ENCODE results near the gene CASK.

Gene CASK

DNA sequence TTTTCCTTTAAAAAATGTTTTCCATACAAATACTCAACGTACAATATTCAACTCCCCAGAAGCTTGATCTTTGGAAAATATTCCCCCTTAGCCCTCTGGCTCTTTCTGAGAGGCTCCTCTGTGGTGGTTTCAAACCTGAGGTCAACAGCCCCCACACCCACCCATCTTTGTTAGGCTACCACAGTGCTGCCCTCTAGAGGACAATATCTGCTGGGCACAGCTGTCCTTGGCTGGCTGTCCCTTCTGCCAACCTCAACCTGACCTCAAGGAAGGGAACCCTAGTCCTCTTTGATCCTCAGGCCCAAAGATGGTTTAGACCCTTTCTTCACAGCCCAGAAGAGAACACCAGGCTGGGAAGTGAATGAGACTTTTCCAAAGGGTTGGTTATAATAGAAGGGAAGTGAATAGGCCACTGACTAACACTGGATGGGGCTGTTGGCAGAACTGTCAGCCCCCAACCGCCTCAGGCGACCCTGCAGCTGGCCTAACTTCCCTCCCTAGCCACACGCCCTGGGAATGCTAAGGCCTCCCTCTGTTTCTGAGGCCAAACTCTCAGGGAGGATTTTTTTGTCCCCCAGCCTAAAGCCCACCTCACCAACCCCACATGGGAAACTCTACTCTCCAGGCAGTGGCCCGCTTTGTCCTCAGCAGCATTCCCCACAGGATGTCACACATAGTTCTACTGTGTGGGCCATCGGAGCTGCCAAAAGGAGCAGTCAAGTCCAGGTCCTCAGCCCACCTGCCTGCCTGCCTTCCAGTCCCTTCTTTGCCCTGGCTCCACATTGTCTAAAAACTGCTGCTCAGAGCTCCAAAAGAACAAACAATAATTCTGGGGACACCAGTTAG is 441.9 kb downstream of the CASK start:
- H3K9me2 ChIP-seq (ENCODE audit: low read depth, low read length) = no peaks in the 10 kb centered on the region
- H3K79me2 ChIP-seq (ENCODE audit: insufficient read depth, low read length) = no peaks in the 10 kb centered on the region
- H3K9me3 ChIP-seq (ENCODE audit: low read length) = no peaks in the 10 kb centered on the region
- no peak overlapping the region for H3K9ac ChIP-seq (ENCODE audit: low read length)
- H3K4me1 ChIP-seq (ENCODE audit: insufficient read depth, low read length, severe bottlenecking) = peaks cover 10% of the 10 kb centered on the region
- TF ChIP-seq, protein P1, sequence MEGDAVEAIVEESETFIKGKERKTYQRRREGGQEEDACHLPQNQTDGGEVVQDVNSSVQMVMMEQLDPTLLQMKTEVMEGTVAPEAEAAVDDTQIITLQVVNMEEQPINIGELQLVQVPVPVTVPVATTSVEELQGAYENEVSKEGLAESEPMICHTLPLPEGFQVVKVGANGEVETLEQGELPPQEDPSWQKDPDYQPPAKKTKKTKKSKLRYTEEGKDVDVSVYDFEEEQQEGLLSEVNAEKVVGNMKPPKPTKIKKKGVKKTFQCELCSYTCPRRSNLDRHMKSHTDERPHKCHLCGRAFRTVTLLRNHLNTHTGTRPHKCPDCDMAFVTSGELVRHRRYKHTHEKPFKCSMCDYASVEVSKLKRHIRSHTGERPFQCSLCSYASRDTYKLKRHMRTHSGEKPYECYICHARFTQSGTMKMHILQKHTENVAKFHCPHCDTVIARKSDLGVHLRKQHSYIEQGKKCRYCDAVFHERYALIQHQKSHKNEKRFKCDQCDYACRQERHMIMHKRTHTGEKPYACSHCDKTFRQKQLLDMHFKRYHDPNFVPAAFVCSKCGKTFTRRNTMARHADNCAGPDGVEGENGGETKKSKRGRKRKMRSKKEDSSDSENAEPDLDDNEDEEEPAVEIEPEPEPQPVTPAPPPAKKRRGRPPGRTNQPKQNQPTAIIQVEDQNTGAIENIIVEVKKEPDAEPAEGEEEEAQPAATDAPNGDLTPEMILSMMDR (IDR thresholded peaks at IDR 0.05; ENCODE audit: low read length) = peak; percentile 58
- TF ChIP-seq EZH2 (IDR thresholded peaks at IDR 0.05; ENCODE audit: borderline replicate concordance, low read length) = no peak
- H3K4me2 ChIP-seq (ENCODE audit: low read length) = no peak overlapping the region
- no peaks in the 10 kb centered on the region for H3F3A ChIP-seq (ENCODE audit: insufficient read depth, low read length)
- no peak overlapping the region for H3K4me3 ChIP-seq (ENCODE audit: low read depth, low read length, poor library complexity, severe bottlenecking)
- no peaks in the 10 kb centered on the region for H4K20me1 ChIP-seq (ENCODE audit: insufficient read depth, low read length)
- no peaks in the 10 kb centered on the region for H3K27me3 ChIP-seq (ENCODE audit: insufficient read depth, low read length)
- H2AFZ ChIP-seq (ENCODE audit: low read length) = no peak overlapping the region
- no peaks in the 10 kb centered on the region for H3K36me3 ChIP-seq (ENCODE audit: insufficient read depth, low read length)
- H3K27ac ChIP-seq (ENCODE audit: low read depth, low read length, poor library complexity, severe bottlenecking) = no peak overlapping the region

DNA sequence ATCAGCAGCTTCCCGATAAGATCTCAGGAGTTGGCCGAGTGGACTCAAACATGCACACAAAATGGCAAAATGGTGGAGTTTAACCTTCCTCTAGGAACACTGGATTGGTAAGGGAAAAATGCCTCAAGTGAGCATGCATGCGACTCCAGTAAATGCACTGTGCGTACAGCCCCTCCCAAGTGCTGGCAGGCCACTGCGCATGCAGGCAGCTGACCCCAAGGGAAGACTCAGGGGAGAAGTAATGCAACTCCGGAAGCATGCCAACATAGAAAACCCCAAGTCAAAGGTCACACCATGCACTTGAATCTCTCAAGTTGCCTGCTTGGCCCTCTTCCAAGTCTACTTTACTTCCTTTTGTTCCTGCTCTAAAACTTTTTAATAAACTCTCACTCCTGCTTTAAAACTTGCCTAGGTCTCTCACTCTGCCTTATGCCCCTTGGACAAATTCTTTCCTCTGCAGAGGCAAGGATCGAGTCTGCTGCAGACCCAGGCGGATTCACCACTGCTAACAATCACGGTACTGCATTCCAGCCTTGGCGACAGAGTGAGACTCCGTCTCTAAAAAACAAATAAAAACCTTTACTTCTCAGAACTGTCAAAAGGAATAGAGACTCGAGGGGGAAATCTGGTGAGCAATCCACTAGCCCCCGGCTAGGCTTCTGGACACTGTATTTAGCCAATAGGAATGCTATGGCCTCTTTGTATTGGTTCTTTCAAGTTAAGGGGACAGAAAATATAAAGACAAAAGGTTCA is 442.7 kb downstream of the CASK start:
- no peaks in the 10 kb centered on the region for H3K27me3 ChIP-seq (ENCODE audit: insufficient read depth, low read length)
- H3K4me1 ChIP-seq (ENCODE audit: insufficient read depth, low read length, severe bottlenecking) = peaks cover 10% of the 10 kb centered on the region
- H3K9me3 ChIP-seq (ENCODE audit: low read length) = no peaks in the 10 kb centered on the region
- H2AFZ ChIP-seq (ENCODE audit: low read length) = no peak overlapping the region
- H3K27ac ChIP-seq (ENCODE audit: low read depth, low read length, poor library complexity, severe bottlenecking) = no peak overlapping the region
- no peak for TF ChIP-seq EZH2 (IDR thresholded peaks at IDR 0.05; ENCODE audit: borderline replicate concordance, low read length)
- TF ChIP-seq, protein P1 (IDR thresholded peaks at IDR 0.05; ENCODE audit: low read length) = no peak
- no peaks in the 10 kb centered on the region for H4K20me1 ChIP-seq (ENCODE audit: insufficient read depth, low read length)
- no peaks in the 10 kb centered on the region for H3K79me2 ChIP-seq (ENCODE audit: insufficient read depth, low read length)
- no peaks in the 10 kb centered on the region for H3F3A ChIP-seq (ENCODE audit: insufficient read depth, low read length)
- no peaks in the 10 kb centered on the region for H3K36me3 ChIP-seq (ENCODE audit: insufficient read depth, low read length)
- no peak overlapping the region for H3K4me2 ChIP-seq (ENCODE audit: low read length)
- H3K9ac ChIP-seq (ENCODE audit: low read length) = no peak overlapping the region
- no peaks in the 10 kb centered on the region for H3K9me2 ChIP-seq (ENCODE audit: low read depth, low read length)
- H3K4me3 ChIP-seq (ENCODE audit: low read depth, low read length, poor library complexity, severe bottlenecking) = no peak overlapping the region

DNA sequence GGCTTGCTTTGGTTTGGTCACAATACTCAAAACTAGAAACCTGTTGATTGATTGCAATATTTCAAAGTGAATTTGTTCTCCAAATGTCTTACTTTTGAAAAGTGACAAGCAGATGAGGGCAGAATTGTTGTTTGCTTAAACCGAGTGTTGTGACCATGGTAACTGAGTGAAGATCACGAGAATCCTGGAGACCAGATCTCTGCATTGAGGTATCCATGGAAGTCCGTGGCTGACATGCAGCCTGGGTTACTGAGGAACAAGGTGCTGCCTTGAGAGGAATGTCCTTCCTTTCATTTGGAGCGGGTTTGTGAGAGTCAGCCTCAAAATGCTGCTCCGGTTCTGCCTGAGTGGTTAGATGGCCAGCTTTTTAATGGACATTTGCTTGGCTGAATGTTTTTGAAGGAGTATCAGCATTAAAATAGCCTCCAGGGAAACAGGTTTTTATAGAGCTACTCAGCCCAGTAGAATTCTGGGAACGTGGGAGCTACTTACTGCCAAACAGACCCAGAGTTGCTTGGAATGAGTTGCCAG is 444.9 kb downstream of the CASK start:
- H3K79me2 ChIP-seq (ENCODE audit: insufficient read depth, low read length) = no peaks in the 10 kb centered on the region
- H2AFZ ChIP-seq (ENCODE audit: low read length) = no peak overlapping the region
- H3F3A ChIP-seq (ENCODE audit: insufficient read depth, low read length) = no peaks in the 10 kb centered on the region
- H3K9ac ChIP-seq (ENCODE audit: low read length) = no peak overlapping the region
- no peaks in the 10 kb centered on the region for H3K9me3 ChIP-seq (ENCODE audit: low read length)
- no peaks in the 10 kb centered on the region for H3K9me2 ChIP-seq (ENCODE audit: low read depth, low read length)
- peaks cover 8% of the 10 kb centered on the region for H3K4me1 ChIP-seq (ENCODE audit: insufficient read depth, low read length, severe bottlenecking)
- H3K27ac ChIP-seq (ENCODE audit: low read depth, low read length, poor library complexity, severe bottlenecking) = no peak overlapping the region
- TF ChIP-seq EZH2 (IDR thresholded peaks at IDR 0.05; ENCODE audit: borderline replicate concordance, low read length) = no peak
- TF ChIP-seq, protein P1 (IDR thresholded peaks at IDR 0.05; ENCODE audit: low read length) = no peak
- H3K4me2 ChIP-seq (ENCODE audit: low read length) = no peak overlapping the region
- no peaks in the 10 kb centered on the region for H4K20me1 ChIP-seq (ENCODE audit: insufficient read depth, low read length)
- no peak overlapping the region for H3K4me3 ChIP-seq (ENCODE audit: low read depth, low read length, poor library complexity, severe bottlenecking)
- H3K27me3 ChIP-seq (ENCODE audit: insufficient read depth, low read length) = no peaks in the 10 kb centered on the region
- no peaks in the 10 kb centered on the region for H3K36me3 ChIP-seq (ENCODE audit: insufficient read depth, low read length)

Measured in OCI-LY1 (cell line).